GM18505 (cell line): Measurements from ENCODE around the gene ARSI.

Experiments
- ATAC-seq: cut with Tn5 transposase; IDR thresholded peaks from one replicate; pipeline ENCODE4 v1.9.1; 2021; ENCODE audit not compliant: unreplicated experiment
- POLR2A ChIP-seq: IDR thresholded peaks from 4 replicates; pipeline ENCODE4 v1.6.1; 2011; ENCODE audit warnings: borderline replicate concordance; ENCODE audit not compliant: insufficient read depth, insufficient read length; ENCODE audit errors: extremely low read depth

Gene ARSI

DNA sequence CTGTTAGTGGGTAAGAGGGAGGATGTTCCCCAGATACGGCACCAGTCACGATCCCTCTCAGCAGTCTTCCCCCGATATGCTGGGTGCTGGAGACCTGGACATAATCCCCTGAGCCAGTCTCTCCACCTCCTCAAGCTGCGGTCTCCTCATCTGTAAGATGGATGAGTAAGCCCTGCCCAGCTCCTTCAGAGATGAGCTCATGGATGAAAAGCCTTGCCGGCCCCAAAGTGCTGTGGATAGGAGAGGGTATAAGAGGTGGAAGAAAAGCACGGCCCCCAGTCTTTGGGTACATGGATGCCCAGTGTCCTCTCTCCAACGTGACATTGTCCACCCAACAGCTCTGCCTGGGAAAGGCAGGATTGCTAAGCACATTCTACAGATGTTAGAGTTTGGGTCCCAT, 17.6 kb downstream of the ARSI start:
- ATAC-seq = no peak
- TF ChIP-seq POLR2A = no peak

DNA sequence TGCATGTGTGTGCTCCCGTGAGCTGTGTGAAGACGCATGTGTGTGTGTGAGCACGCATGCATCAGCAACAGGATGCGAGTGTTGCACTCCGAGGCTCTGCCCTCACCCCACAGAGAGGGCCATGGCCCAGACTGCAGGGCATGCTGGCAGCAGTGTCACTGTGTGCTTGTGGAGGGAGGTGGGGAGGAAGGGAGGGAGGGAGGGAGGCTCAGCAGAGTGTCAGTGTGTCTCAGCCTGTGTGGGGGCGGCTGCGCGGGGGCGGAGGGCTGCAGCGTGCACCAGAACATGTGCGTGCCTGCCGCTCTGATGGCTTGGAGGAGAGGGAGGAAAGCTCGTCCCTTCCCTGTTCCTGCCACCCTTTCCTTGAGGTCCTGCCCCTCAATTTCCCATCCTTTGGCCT, 18.4 kb downstream of the ARSI start:
- ATAC-seq = no peak

DNA sequence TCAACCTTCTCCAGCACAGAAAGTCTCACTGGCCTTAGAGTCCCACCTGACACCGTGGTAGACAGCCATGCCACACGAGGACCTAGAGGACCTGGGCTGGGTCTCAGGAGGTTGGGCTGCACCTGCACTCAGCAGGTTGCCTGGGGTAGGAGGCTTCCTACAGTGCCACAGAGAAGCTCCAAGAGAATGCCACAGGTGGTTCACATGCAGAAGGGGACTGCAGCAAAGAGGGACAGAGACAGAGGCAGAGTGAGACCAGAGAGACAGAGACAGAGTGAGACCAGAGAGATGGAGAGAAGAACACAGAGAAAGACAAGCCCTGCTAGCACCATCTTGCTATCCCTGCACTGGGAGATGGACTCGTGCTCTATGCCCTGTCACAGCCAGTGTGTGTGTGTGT, 18.8 kb downstream of the ARSI start:
- no peak for TF ChIP-seq POLR2A
- ATAC-seq = no peak

More for the DNA sequence above, 18.4 kb downstream of the ARSI start:
- no peak for TF ChIP-seq POLR2A

DNA sequence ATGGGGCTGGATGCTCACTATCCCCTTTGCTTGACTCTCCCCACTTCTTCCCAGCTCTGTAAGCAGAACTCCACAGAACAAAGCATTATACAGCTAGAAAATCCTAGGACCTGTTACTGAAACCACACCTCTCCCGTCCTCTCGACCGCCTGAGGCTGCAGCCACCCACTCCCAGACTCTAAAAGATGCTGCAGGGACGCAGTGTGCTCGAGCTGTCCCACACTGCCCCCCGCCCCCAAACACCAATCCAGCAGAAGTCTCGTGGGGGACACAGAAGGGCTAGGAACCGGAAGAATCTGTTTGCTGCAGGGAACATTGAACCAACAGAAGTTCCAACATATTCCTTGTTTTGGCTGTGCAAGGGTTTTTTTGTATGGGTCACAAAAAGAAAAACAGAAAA, 20.7 kb downstream of the ARSI start:
- no peak for ATAC-seq
- TF ChIP-seq POLR2A = no peak

- no peak for TF ChIP-seq POLR2A
- ATAC-seq = no peak
These were observed 23.2 kb downstream of the ARSI start for GRCh38 chr5:150279330-150280020.

DNA sequence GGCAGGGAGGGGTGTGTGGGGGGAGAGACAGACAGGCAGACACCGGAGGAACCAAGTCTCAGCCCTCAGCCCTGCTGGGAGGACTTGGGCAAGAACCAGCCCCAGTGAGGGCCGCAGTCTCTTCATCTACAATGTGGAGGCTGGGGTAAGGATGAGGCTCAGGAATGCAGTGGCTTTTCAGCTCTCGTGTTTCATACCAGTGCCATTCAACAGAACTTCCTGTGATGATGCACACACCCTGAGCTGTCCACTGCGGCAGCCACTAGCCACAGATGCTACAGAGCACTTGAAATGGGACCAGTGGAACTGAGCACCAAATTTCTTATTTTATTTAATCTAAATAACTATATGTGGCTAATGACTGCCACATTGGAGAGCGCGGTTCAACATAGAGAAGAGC, 23.8 kb downstream of the ARSI start:
- ATAC-seq = no peak
- no peak for TF ChIP-seq POLR2A

GRCh38 chr5:150278046-150278730, 24.5 kb downstream of the ARSI start:
- no peak for ATAC-seq
- TF ChIP-seq POLR2A = no peak

DNA sequence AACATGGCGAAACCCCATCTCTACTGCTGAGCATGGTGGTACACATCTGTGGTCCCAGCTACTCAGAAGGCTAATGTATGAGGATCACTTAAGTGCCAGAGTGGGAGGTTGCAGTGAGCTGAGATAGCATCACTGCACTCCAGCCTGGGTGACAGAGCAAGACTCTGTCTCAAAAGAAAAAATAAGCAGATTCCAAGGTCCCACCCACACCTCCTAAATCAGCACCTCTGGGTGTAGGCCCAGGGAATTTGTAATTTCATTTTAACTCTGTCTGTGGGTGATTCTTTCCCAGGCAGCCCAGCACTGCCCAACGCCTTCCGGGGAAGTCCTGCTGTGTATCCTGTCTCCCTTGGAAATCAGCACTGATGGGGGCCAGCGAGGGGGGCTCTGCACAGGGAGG, 25.7 kb downstream of the ARSI start:
- ATAC-seq = no peak

DNA sequence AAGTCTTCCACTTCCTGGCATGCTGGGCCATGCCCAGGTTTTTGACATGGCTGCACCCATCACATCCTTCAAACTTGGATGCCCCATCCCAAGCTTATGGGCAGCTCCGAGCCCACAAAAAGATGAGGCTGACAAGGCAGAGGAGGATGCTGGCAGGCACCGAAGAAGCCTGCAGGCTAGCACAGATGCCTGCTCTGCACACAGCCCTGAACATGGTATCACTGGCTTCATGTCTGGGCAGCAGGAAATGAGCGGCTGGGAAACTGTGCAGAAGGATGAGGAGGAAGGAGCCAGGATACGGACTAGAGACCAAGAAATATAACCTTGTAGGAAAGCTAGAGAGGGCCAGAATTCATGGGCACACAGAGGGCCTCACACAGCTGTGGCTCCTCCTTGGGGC, 27.9 kb downstream of the ARSI start:
- ATAC-seq = no peak

More for the DNA sequence above, 25.7 kb downstream of the ARSI start:
- no peak for TF ChIP-seq POLR2A

DNA sequence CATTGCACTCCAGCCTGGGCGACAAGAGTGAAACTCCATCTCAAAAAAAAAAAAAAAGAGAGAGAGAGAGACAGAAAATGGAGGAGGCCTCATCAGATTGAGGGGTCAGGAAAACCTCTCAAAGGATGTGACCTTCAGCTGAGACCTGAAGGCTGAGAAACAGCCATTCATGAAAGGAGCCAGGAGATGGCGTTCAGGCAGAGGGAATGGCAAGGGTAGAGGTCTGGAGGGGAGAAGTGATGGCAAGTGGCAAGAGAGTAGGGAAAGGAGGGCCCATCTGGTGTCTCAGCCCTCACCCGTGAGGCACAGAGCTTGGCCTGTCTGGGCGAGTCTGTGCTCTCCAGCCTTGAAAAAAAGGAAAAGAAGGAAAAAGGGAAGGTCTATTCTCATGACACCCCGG, 30.2 kb downstream of the ARSI start:
- ATAC-seq = no peak
- no peak for TF ChIP-seq POLR2A

More for the DNA sequence above, 27.9 kb downstream of the ARSI start:
- TF ChIP-seq POLR2A = no peak

DNA sequence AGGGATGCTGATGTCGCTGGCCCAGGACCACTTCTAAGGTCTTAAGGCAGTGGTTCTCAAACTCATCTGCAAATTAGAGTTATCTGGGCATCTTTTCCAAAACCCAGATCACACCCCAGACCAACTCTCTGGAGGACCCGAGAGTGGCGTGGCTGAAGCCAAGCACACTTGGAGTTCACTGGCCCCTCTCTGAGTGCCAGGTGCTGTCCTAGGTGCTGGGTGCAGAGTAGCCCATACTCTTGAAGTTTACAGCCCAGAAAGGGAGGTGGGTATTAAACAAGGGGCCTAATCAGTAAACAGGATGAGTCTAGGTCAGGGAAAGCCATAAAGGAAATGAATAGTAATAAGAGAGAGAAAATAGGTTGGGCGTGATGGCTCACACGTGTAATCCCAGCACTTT, 30.8 kb downstream of the ARSI start:
- ATAC-seq = no peak
- TF ChIP-seq POLR2A = no peak

DNA sequence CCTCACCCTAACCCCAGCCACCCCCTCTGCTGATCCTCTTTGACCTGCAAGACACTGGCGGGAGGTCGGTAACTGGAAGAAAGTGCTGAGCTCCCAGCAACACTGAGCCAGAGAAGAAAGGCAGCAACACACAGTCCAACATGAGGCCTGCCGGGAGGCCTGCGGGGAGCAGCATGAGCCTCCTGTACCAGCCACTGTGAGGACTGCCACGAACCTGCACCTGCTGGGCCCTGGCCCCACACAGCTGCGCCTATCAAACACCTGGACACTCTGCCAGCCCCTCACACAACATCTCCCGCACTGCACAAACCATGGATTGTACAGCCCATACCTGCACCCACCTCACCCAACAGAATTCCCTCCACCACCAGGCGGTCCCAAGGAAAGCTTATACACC, 31.4 kb downstream of the ARSI start:
- no peak for TF ChIP-seq POLR2A
- no peak for ATAC-seq

DNA sequence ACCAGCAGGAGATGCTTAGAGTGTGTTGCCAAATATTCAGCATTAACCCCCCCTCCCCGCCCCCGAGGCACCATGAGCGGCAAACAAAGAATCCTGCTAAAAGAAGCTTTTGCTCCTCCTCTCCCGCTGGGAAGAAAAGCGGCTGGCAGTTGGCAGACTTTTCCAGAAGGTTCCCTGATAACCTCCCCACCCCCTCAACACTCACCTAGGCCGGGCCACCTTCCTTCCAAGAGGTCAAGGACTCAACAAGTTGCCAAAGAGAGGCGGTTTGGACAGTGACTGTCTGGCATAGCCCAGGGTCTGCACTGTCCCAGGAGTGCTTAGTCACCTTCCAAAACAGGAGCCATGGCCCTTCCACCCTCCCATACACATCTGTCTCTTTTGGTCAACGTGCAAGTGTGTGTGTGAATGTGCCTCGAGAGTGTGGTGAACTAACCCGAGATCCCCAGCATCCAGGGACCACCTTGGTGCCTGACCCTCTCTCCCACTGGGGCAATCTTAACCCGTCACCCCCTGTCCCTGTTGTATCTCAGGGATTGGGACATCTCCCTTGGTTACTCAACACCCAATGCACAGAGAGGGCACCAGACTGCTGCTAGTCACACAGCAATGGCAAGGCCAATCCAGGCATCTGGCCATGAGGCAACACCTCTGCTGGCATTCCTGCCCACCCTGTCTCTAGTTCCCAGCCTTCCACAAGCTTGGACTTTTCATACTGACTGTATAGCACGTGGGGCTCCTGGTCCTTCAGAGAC, 32.0 kb downstream of the ARSI start:
- TF ChIP-seq POLR2A = no peak
- no peak for ATAC-seq

DNA sequence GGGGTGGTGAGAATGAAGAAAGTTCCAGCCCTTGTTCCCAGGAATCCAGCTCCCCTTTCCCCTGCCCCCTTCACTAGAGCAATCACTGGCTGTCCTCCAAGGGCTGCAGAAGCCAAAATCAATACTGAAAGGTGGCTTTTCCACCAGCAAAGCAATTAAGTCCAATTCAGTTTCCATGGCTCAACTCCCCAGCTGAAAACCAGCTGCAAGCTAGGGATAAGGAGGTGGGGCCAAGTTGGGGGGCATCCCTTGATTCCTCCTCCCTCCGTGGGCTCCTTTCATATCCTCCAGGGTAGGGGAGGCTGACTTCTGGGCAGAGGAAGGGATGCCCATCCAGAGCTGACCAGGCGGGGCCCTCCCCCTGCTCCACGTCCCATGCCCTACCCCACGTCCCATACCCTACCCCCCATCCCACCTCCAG, 35.8 kb downstream of the ARSI start:
- no peak for ATAC-seq
- no peak for TF ChIP-seq POLR2A

- TF ChIP-seq POLR2A = no peak
- ATAC-seq = no peak
These were observed 36.8 kb downstream of the ARSI start for GRCh38 chr5:150265870-150266383.
